HG02763 (cell line): ENCODE results near the gene CLSTN2.

Experiments
- ATAC-seq: cut with Tn5 transposase; IDR thresholded peaks from one replicate; pipeline ENCODE4 v1.9.1; 2021; ENCODE audit warnings: mild to moderate bottlenecking, moderate library complexity; ENCODE audit not compliant: unreplicated experiment

CLSTN2 gene

DNA sequence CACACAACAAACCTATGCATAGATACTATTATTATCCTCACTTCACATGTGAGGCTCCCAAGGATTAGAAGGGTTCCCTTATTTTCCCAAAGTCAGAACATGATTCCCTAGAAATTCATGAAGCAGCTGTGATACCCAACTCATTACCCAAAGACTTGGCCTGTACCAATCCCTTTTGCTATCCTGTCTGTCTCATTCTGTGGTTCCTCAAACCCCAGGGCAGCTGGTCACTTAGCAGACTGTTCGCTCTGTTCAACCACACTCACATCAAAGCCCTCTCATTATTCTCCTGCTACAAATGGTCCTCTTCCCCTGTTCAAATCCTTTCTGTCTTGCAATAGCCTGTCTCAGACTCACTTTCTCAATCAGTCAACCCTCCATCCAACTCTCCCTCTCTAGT, 588.6 kb downstream of the CLSTN2 start:
- ATAC-seq, result no peak

DNA sequence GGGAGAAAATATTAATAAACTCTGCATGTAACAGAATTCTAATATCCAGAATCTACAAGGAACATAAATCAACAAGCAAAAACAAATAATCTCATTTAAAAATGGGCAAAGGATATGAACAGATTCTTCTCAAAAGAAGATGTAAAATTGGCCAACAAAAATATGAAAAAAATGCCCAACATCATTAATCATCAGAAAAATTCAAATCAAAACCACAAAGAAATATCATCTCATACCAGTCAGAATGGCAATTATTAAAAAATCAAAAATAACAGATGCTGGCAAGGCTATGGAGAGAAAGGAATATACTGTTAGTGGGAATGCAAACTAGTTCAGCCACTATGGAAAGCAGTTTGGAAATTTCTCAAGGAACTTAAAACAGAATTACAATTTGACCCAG, 592.2 kb downstream of the CLSTN2 start:
- no peak for ATAC-seq

DNA sequence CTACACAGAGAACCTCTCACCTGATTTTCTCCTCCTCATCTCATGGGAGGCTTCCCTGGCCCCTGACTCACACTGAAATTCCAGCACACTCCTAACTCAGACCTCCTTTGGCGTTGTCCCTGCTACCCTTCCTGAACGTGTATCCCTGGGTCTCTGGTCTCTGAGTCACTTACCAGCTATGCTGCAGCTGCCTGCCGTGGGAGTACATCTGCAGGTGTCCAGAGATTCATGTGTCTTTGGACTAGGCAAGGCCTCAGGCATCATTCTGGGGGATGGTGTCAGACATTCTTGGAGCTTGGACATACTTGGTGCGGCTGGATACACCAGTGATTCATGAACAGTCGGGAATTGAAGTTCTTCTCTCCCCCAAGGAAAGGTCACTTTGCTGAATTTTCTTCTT, 594.1 kb downstream of the CLSTN2 start:
- no peak for ATAC-seq

DNA sequence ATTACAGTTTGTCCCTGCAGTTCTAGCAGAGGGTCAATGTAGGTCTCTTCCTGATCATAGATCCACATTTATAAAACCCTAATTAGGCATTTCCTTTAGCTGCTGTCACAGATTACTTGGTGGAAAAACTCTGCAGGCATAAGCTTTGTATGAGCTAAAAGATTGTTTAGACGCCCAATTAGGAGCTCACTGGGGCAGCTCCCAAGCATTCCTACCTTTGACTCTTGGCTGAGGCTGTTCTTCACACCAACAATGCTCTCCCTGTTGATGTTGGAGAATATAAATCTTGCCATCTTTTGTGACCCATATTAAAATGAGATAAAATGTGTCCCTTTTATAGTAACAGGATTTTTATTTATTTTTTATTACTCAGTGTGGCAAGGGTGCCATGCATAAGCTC, 594.6 kb downstream of the CLSTN2 start:
- ATAC-seq, result no peak

DNA sequence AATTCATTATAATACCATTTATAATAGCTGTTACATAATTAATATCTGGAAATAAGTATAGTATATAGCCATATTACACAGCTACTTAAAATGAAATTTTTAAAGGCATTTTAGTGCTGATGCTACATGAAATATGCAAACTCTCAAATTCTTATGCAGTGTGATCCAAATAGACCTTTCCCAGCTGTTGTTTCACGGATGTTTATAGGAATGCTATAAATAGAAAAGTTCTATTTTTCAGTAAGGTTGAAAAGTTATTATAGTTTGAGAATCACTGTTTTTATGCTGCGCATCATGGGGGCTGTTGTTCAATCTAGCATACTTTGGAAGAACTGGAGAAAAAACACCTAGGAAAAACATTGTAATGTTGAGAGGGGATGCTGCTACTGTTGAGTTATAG, 595.1 kb downstream of the CLSTN2 start:
- no peak for ATAC-seq

DNA sequence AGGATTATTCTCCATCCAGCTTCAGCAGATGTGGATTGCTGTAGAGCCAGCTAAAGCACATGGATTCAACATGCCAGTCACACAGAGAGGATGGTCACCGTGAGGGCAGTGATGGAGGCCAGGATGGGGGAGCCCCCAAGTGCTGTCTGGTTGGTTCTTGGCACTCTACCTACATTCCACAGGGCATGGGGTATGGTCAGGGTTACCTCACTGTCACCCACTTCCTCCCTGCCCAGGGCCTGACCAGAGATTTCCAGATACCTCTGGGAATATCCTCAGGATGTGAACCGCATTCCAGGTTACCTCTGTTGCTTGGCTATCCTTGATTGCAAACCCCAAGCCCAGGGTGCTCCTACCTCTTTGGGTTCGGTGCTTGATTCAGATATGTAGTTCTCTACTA, 595.6 kb downstream of the CLSTN2 start:
- no peak for ATAC-seq

DNA sequence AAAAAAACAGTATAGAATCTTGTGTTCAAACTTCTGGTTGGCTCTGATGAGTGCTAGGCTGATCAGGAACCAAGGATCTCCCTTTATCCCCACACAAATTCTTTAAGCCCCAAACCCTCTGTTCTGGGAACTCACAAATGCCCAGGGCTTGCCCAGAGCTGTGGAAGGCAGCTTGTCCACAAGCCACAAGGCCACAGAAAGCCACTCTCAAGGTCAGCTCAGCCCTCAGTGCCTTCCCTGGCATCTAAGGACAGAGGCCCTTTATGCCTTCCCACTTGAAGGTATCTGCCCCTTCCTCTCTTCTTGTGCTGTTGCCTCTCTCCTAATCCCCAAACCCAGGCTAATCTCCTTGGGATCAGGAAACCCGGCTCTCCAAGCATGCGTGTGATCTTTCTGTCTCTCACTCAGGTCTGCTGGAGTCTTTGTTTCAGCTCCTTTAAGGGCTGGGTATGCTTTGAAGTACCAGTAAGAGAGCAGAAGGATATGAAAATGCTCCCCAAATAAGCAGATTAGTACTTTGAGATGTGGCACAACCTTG, 597.9 kb downstream of the CLSTN2 start:
- ATAC-seq, result no peak

DNA sequence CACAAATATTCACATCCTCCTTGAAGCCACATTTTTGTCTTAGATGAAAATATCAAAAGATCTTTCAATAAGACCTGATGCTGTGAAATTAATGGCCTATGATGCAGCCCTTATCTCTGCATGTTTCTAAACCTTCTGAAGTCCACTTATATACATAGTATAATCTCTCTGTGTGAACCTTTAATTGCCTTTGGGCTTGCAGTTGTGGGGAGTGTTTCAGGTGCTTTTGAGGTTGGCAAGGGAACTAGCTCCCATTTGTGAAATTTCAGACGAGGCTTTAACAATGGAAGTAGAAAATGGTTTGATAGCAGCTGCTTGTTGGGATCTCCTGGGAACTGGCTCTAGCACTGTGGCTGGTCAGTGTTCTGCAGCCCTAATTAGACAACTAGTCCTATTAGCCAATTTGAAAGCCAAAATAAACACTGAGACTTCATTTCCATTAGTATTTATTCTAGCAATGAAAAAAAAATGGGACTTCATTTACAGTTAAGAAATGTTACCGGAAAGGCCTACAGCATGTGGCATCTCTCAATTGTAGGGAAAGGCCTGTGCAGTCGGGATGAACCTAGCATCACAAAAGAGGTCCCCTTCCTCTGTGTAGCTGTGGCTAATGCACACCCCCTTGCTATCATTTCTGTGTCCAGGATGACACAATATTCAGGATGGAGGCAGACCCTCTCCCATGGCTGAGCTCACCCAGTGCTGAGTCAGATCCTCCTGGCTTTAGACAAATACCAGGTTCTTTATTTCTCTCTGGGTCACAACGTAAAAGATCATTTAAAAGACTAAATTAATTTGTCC, 602.1 kb downstream of the CLSTN2 start:
- ATAC-seq, result no peak

DNA sequence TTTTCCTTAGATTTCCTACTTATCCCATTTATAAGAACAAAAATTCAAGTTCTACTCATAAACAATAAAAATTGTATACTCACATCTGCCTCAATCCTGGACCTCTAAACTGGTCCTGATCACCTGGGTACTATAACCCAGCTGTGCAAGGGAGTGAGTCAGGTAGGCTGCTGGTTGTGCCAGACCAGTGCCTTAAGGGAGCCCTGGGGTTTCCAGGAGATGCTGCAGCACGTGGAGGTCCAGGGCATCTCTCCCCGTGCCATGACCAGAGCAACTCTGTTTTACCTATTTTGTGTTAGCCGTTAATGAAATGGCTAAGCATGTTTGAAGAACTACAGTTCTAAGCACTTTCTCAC, 602.7 kb downstream of the CLSTN2 start:
- no peak for ATAC-seq

DNA sequence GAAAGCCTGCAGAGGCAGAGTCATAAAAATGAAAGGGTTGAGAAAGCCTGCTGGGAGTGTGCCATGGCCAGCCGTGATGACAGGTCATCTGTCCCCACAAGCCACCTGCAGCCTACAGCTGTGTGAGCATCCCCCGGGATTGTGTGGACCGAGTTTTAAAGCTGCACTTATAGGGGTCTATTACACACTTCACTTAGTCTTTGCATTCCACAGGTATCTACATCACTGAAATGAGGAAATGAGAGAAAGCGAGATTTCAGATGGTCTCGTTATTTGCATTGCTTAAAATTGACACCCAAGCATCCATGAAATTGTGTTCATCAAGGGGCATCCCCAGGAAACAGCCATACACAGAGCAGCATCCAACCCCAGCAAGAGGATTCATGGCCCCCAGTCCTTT, 605.3 kb downstream of the CLSTN2 start:
- ATAC-seq, result peak; percentile 69

DNA sequence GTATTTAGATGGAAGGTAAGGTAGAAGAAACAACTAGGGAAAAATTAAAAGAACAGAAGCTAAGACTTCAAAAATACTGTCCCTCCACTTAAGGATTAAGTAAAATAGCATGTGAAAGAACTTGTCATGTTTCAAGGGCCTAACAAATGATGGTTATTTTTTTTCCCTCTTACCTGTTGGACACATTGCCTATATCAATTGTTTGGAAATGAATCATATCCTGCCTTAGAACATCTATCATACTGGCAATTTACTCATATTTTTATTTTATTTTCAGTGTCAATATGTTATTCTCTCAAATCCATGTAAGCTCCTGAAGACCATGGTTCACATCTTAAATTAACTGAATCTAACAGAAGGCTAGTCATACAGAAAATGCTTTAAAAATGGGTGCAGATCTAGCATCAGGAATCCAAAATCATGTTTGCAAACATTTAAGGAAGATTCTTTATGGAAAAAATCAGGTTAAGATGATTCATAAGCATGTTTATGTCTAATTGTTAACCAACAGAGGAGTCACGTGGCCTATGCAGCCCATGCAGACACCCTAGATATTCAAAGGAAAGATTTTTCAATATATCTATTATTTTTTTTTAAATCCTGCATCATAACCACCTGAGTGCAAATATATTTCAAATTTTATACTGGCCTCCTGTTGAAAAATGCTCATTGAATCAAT, 607.1 kb downstream of the CLSTN2 start:
- ATAC-seq, result no peak

DNA sequence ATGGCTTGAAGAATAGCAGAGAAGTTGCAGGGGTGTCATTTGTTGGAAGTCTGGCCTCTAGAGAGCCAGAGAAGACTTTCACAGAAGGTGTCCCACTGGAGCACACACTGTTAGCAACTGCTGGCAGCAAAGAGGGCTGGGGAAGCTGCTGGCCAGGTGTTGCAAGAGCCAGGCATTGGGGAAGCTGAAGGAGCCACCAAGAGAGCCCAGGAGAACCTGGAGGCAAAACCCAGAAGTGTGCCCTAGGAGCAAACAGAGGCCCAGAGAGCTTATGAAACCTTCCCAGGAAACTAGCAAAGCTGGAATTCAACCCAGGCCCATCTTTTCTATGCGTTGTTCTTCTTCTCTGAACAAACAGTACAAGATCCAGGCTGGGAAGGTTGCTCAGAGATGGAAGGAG, 610.2 kb downstream of the CLSTN2 start:
- ATAC-seq, result no peak

DNA sequence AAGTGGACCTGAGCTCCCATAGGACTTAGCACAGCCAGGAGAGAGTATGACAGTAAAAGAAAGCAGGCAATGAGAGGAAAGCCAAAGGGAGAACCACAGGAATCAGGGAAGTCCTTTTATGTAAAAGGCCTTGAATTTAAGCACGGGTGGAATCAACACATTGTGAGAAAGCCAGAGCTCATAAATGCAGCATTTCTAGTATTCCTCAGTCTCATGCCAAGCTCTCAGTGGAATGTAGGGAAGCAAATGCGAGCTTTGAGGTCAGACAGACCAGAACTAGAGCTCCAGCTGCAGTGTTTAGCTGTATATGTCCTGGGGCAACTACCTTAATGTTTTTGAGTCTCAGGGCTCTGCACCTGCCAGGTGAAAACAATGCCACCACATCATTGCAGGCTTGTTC, 610.8 kb downstream of the CLSTN2 start:
- no peak for ATAC-seq

DNA sequence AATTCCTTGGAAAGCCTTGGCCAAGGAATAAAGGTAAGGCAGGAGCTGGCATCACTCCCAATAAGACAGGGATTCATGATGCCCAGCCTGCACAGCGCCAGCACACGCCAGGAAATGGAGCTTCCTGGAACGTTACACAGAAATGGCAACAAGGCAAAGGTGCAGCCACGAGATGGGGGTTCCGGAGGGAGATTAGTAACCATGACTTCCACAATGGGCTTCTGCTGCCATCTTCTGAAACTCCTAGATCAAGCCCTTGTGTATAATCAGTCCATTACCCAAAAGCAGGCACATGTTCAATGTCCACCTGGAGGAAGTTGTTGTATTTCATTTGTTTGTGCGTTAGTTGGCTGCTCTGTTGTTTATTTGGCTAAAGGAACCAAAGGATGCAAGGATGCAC, 611.7 kb downstream of the CLSTN2 start:
- ATAC-seq, result no peak

DNA sequence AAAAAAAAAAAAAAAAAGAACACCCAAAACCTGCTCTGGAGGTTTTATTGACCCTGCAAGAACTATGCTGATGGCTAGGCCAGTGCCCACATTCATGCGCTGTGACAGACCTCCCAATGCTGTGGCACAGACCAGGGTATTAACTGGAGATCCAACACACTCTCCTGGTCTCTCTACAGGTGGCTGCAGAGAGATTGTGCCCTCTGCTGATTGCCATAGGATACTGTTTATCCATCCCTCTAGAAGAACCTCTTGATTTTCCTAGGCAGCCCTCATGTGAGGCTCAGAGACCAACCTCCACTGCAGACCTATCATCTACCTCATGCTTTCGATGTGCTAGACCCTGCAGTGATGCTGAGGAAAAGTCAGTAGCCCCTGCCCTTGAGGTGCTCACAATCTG, 617.4 kb downstream of the CLSTN2 start:
- no peak for ATAC-seq

DNA sequence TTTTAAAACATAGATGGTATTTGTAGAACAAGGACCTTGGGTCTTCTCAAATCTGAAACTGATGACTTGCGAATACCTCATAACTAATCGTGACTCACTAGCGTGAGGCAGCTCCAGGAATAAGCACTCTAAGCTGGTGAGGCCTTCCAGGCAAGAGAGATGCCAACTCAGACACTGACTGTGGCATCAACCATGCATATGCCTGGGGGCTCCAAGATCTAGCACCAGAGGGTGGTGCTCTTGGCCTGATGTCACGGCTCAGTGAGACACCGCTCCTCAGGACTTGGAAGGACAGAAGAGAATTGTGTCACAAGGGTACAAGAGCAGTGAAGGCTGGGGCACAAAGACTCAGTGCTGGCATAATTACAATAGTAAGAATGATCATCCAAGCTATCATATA, 617.9 kb downstream of the CLSTN2 start:
- ATAC-seq, result no peak

DNA sequence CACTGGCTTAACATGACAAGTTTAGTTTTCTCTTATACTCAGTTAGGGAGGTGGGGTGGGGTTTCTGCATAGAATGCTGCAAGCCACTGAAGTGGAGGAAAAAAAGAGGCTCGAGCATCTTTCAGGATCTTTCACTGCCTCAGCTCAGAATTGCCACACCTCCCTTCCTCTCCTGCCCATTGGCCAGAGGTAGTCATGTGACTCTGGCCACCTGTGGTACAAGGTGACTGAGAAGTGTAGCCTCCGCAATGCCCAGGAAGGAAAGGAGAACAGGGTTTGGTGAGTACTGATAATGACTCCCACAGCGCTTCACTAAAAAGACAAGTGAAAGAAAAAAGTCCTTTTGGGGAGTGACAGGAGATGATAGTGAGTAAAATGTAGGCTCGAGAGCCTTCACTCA, 618.6 kb downstream of the CLSTN2 start:
- ATAC-seq, result no peak

DNA sequence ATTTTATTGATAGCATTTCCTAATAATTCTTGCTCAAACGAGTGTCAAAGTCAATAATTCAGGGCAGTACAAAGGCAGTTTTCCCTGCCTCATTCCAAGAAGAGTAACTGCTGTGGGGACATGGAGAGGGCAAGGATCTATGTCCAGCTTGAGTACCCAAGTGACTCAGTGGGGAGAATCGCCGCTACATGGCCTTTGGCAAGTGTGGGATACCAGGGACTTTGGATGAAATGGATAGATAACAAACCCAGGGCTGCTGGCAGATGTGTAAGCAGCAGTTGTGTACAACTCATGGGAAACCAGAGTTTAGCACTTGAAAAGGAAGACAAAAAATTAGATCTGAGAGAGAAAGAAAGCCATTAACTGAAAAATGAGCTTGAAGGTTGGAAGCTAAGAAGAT, 620.7 kb downstream of the CLSTN2 start:
- ATAC-seq, result no peak

DNA sequence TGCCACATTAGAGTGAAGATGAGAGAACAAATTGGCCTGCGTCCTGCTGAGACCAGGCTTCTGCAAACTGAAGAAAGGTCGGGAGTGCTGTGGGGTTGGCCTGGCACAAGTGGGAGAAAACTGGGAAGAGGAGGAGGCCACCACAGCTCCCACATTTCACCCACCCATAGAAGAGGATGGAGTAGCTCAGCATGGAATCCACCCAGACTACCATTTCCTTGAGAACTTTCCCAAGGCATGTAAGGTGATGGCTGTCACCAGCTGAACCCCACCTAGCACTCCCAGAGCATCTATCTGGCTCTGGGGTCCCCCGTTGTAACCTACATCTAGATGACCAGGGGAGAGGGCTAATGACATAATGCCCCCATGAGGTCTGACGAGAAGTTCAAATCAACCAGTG, 622.5 kb downstream of the CLSTN2 start:
- no peak for ATAC-seq

DNA sequence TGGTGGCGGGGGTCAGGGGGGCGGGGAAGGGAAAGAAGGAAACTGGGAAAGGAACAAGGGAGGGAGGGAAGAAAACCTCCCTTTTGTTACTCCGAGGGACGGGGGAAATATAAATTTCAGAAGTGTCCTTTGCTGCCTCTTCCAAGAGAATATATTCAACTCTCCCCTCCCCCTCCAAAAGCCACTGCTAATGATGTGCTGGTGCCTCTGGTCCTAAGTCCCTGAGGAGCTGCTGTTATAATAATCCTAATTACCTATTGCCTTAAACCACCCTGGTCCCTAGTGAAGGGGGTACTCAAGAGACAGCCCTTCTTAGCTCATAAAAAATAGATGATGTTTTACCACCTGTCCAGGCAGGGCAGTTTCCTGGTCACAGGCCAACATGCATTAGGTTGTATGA, 624.6 kb downstream of the CLSTN2 start:
- ATAC-seq, result no peak

DNA sequence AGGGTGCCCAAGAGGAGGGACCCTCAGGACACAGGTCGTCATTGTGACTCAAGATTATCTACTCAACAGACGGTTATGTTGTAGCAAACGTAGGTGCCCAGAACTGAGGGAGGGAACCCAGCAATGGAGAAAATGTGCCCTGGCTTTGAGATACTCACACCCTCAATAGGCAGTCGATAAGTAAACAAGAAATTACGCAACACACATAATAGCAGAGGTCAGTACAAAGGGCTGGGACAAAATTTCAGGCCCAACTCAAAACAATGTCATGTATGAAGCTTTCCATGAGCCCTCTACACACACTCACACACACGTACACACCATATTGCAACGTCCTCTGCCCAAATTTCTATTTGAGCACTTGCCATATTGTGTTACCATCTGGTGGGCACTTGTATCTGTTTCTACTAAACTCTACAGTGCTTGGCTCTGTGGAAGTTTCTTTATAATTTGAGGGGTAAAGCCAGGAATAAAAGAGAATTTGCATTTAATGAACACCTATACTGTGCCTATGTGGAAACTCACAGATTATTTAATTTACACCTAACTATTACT, 628.3 kb downstream of the CLSTN2 start:
- no peak for ATAC-seq

DNA sequence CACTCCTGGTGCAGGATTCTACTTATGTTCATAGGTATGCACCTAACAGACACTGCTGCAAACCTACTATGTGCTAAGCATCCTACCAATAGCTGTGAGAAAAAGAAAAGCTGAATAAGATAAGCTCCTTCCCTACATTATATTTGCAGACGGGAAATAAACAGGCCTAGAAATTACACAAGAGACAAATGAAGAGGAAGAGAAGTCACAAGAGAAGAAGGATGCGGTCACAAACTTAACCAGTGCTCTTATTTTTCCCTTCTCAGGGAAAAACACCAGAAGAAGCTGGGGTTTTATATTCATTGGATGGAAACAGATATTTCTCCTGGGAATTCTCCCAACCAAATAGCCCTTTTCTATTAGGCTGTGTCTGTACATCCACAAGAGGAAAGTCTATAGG, 633.1 kb downstream of the CLSTN2 start:
- no peak for ATAC-seq
